SK-MEL-5 (cell line): ENCODE measurements around the gene CAPN3. TPM values are rescaled to one million over a fixed set of nuclear protein-coding genes. Genes with fewer than 3 reads are reported as not detected.

ENCODE experiments used
- DNase-seq: peaks from one replicate; pipeline ENCODE4 v3.0.0-alpha.2; 2016; ENCODE audit warnings: low read depth, low spot score
- in situ Hi-C: cut with HindIII; loops from 2 replicates; pipeline ENCODE4 v1.10.0; 2016; ENCODE audit warnings: low sequenced_read_pairs, high pct_unique_total_duplicates, low pct_unique_long_range_greater_than_20kb
- total RNA-seq: library from RNA; depleted of rRNA; stranded (reverse); fragments of >200 nt; shearing (Covaris generic); gene quantifications from 2 replicates; pipeline ENCODE4 v1.2.3, GENCODE V29; 2014

Gene CAPN3
- total RNA-seq, 1 experiment from 2014 or later: 640 TPM

GRCh38 chr15:42349186-42349585 lies 10.1 kb upstream of the CAPN3 start:
- in situ Hi-C loops: no loop called here
- DNase-seq: no peak

GRCh38 chr15:42352401-42352800 lies 6.9 kb upstream of the CAPN3 start:
- DNase-seq: no peak
- in situ Hi-C loops: no loop called here

- DNase-seq: no peak
- in situ Hi-C loops: no loop called here
Measured at GRCh38 chr15:42353061-42353460, 6.2 kb upstream of the CAPN3 start.

- no peak for DNase-seq
- in situ Hi-C loops: no loop called here
Measured at GRCh38 chr15:42354824-42355223, 4.5 kb upstream of the CAPN3 start.

- in situ Hi-C loops: no loop called here
- no peak for DNase-seq
Measured at GRCh38 chr15:42355291-42355690, 4.0 kb upstream of the CAPN3 start.

DNA sequence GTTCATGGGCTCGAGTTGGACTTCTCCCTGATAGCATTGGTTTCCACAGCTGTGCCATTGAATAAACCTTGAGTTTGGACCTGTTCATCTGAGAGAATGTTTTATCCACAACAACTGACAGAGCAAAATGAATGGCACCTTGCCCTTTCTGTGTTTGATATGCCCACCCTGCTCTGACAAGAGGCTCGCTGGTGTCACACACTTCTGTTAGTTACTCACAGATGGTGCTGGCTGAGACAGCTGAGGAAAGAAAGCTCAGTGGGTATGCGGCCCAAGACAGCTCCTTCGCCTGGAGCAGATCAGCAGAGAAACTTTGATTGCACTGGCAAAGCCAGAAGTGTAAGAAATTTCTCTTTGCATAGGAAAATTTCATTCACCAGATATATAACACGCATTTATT lies 2.5 kb upstream of the CAPN3 start:
- in situ Hi-C loops: no loop called here
- DNase-seq: no peak

- no peak for DNase-seq
- in situ Hi-C loops: no loop called here
Measured at GRCh38 chr15:42358141-42358540, 1.2 kb upstream of the CAPN3 start.

GRCh38 chr15:42359985-42360384 lies 684 bp downstream of the CAPN3 start:
- in situ Hi-C loops: no loop called here
- no peak for DNase-seq

GRCh38 chr15:42360535-42361112 lies 1.3 kb downstream of the CAPN3 start:
- DNase-seq: no peak
- in situ Hi-C loops: no loop called here

- DNase-seq: no peak
- in situ Hi-C loops: no loop called here
Measured at GRCh38 chr15:42363487-42363886, 4.2 kb downstream of the CAPN3 start.

DNA sequence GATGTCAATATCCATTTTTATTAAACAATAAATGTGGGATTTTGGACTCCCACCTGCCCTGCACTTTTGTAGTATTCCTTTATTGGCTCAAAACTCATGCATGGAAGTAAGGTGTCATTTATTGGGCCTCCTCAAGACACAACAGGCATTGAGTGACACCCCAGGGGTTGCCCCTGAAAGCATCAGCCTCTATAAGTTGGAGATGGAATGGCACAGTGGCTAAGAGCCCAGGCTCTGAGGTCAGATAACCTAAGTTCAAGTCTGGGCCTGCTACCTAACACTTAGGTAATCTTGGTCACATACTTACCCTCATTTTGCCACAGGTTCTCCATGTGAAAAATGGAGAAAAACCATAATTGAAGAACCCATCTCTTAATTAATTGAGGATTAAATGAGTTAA lies 4.6 kb downstream of the CAPN3 start:
- in situ Hi-C loops: no loop called here
- no peak for DNase-seq

- in situ Hi-C loops: no loop called here
- DNase-seq: no peak
Measured at GRCh38 chr15:42364529-42364928, 5.2 kb downstream of the CAPN3 start.

DNA sequence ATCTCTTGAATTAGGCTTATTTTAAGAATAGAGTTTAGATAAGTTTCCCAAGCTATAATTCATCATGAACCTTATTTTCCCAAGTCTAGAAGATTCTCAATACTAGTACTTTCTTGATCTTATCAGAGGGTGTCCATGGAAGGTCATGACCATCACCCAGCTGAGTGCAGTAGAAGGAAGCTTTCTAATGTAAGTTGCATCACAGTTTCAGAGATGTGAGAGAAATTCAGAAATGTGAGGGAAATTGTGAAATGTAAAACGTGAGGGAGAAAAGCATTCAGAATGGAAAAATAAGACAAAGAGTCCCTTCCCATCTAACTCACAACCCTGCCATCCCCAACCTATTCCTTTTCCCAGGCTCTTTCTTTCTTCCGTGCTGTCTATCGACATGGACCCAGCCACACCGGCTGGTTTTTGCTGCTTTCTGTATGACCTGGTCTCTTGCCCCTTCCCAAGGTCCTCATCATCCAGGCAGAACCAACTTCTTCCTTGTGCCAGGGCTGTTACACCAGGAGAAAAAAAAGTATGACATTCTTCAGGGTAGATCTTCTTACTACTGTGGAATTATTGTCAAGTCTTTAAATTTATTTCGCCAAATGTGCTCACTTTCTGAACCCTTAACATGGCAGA lies 6.7 kb downstream of the CAPN3 start:
- in situ Hi-C loops: no loop called here
- no peak for DNase-seq

- in situ Hi-C loops: no loop called here
Measured at GRCh38 chr15:42367041-42367440, 7.7 kb downstream of the CAPN3 start.

GRCh38 chr15:42368096-42368495 lies 8.8 kb downstream of the CAPN3 start:
- no peak for DNase-seq
- in situ Hi-C loops: no loop called here

More at GRCh38 chr15:42367041-42367440, 7.7 kb downstream of the CAPN3 start:
- no peak for DNase-seq

GRCh38 chr15:42371096-42371495 lies 11.8 kb downstream of the CAPN3 start:
- DNase-seq: peak; percentile 46
- in situ Hi-C loops: no loop called here

- no peak for DNase-seq
- in situ Hi-C loops: no loop called here
Measured at GRCh38 chr15:42373274-42373673, 14.0 kb downstream of the CAPN3 start.

- in situ Hi-C loops: no loop called here
- DNase-seq: no peak
Measured at GRCh38 chr15:42373936-42374335, 14.6 kb downstream of the CAPN3 start.

GRCh38 chr15:42374810-42375209 lies 15.5 kb downstream of the CAPN3 start:
- DNase-seq: no peak
- in situ Hi-C loops: no loop called here

GRCh38 chr15:42375252-42375651 lies 16.0 kb downstream of the CAPN3 start:
- in situ Hi-C loops: no loop called here
- DNase-seq: no peak
